Activated naive CD8-positive, alpha-beta T cell treated with anti-CD3 and anti-CD28 coated beads, Interleukin-2, amount 10 ng/mL, durations not matched to agents 7 days and 5 days (primary cell): ENCODE measurements around the gene KRT37. TPM values are rescaled to one million over a fixed set of nuclear protein-coding genes. Genes with fewer than 3 reads are reported as not detected.
"Not testable (repeated sequence)": the region's sequence is repeated elsewhere in the genome, so short reads cannot be mapped to it uniquely, and the experiment has no call there.

Experiments used
- ATAC-seq: fragments of 150-1000 bp; cut with Tn5 transposase; one replicate; pipeline ENCODE4 v1.10.0; 2021; ENCODE audit warnings: low read depth, moderate library complexity
- POLR2A ChIA-PET: fragments of 350-600 bp; sonication (Branson Sonifier 250); formaldehyde crosslinking; loops from one replicate; lab custom pipeline; 2021; ENCODE audit warnings: antibody characterized with exemption; lab: Charles Lee
- DNase-seq: peaks from one replicate; pipeline ENCODE4 v3.0.0; 2021
- H3K27ac Mint-ChIP-seq: one replicate; pipeline ENCODE4 v1.8.0; 2022; ENCODE audit warnings: mild to moderate bottlenecking, mixed read lengths
- H3K27me3 Mint-ChIP-seq: one replicate; pipeline ENCODE4 v1.8.0; 2022; ENCODE audit warnings: mild to moderate bottlenecking, moderate library complexity, mixed read lengths
- H3K36me3 Mint-ChIP-seq: one replicate; pipeline ENCODE4 v1.8.0; 2021; ENCODE audit warnings: mild to moderate bottlenecking, mixed read lengths
- H3K4me1 Mint-ChIP-seq: one replicate; pipeline ENCODE4 v1.8.0; 2021; ENCODE audit warnings: mixed read lengths
- H3K4me3 Mint-ChIP-seq: one replicate; pipeline ENCODE4 v1.8.0; 2022; ENCODE audit warnings: mild to moderate bottlenecking, moderate library complexity, mixed read lengths
- H3K9me3 Mint-ChIP-seq: one replicate; pipeline ENCODE4 v1.8.0; 2021; ENCODE audit warnings: mixed read lengths
- total RNA-seq, 2 experiments: library from RNA; stranded (reverse); gene quantifications; one replicate each; pipeline ENCODE4 v1.2.3, GENCODE V29; 2021

KRT37 gene
- total RNA-seq, 2 experiments from 2014 or later: not detected

DNA sequence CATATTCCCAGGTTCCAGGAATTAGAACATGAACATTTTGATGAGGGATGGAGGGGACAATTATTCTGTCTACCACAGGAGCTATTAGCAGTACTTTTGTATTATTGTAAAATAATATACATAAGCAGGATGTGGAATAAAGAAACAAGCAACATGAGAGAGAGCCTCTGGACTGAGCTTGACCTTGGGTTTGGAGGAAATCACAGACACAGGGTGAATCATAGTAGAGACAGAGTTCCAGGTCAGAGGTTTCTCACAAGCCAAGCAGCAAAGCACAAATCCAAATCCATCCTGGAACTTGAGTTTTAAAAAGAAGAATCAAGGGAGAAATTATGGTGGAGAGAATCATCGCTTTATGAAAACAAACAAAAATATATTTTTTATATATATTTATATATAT lies 32.1 kb downstream of the KRT37 start:
- POLR2A ChIA-PET: no interaction called here
- no peaks in the 10 kb centered on the region for H3K36me3 Mint-ChIP-seq

DNA sequence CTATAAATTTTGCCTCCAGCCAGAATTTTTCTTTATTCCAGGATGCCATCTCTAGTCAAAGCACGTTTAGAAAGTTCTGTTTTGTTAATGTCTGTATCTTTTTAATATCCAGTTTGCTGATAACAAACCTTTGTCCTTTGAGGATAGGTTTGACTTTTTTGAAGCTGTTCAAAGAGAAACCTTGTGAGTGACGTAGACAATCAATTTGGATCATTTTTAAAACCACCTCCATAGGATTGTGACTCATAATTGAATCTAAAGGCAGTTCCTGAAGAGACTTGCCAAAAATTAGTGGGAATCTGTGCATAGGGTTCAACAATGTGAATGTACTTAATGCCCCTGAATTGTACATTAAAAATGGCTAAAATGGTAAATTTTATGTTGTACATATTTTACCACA lies 32.9 kb downstream of the KRT37 start:
- POLR2A ChIA-PET: no interaction called here
- no peak overlapping the region for H3K27ac Mint-ChIP-seq
- H3K36me3 Mint-ChIP-seq: no peaks in the 10 kb centered on the region
- H3K27me3 Mint-ChIP-seq: peaks cover 3% of the 10 kb centered on the region
- no peak for DNase-seq
- H3K4me1 Mint-ChIP-seq: no peaks in the 10 kb centered on the region
- peaks cover 4% of the 10 kb centered on the region for H3K9me3 Mint-ChIP-seq
- H3K4me3 Mint-ChIP-seq: no peak overlapping the region
- ATAC-seq: no peak

More for the DNA sequence above, 32.1 kb downstream of the KRT37 start:
- Mint-ChIP-seq H3K4me1 (no peaks in the 10 kb centered on the region), H3K27ac (no peak overlapping the region), H3K9me3 (peaks cover 2% of the 10 kb centered on the region), H3K27me3 (peaks cover 3% of the 10 kb centered on the region), H3K4me3 (no peak overlapping the region)
- no peak for ATAC-seq
- DNase-seq: no peak

DNA sequence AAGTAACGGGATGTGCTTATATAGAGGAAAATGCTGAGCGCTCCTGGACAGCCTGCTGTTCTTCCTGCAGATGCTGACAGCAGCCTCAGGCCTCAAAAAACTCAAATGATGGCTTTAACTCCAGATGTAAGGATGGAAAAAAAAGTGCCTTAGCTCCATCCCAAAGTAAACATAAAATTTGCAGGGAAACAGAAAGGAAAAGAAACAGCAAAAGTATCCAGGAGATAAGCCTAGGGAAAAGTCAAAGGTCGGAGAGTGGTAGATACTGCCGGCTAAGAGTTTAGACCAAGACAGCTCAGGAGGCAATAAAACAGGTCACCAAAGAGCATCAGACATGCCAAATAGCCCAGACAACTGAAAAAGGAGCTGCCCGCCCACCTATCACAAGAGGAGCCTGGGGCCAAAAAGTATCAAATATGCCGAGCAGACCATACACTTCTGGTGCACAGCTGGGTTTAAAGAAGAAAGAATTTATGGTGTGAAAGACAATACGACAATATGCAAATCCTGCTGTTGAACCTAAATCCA lies 33.9 kb downstream of the KRT37 start:
- Mint-ChIP-seq H3K4me1 (no peaks in the 10 kb centered on the region), H3K4me3 (no peak overlapping the region), H3K9me3 (peaks cover 6% of the 10 kb centered on the region), H3K27me3 (peaks cover 3% of the 10 kb centered on the region), H3K27ac (no peak overlapping the region), H3K36me3 (no peaks in the 10 kb centered on the region)
- DNase-seq: no peak
- ATAC-seq: no peak
- POLR2A ChIA-PET: no interaction called here

DNA sequence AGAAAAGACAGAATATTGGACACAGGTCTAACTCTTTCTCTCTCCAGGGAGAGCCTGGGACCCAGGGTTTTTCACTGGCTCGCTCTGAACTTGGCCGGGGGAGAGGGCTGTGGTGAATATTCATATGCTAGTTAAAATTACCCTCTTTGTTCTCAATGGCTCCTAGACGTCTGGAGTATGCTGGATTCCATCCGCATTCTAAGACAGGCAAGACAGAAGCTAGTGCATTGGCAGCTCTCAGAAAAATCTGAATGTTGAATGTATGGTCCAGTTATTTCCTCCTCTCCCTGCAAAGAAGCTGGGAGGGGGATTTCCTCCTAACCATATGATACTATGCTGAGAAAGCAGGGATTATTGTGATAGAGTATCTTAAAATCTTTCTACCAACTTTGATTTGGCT lies 36.7 kb downstream of the KRT37 start:
- no peak for DNase-seq
- Mint-ChIP-seq H3K27ac (no peak overlapping the region), H3K9me3 (peaks cover 6% of the 10 kb centered on the region), H3K4me3 (no peak overlapping the region), H3K4me1 (no peaks in the 10 kb centered on the region), H3K27me3 (peaks cover 9% of the 10 kb centered on the region), H3K36me3 (no peaks in the 10 kb centered on the region)
- POLR2A ChIA-PET: no interaction called here
- ATAC-seq: no peak

DNA sequence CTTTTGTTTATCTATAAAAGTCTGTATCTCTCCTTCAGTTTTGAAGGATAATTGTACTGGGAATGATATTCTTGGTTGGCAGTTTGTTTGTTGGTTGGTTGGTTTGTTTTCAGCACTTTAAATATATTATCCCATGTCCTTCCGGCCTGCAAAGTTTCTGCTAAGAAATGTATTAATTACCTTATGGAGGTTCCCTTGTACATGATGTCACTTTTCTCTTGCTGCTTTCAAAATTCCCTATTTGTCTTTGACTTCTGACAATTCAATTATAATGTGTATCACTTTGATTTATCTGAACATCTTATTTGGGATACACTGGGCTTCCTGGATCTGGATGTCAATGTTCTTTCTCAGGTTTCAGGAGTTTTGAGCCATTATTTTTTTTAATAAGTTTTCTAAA lies 38.2 kb downstream of the KRT37 start:
- H3K9me3 Mint-ChIP-seq: peaks cover 6% of the 10 kb centered on the region
- H3K4me3 Mint-ChIP-seq: no peak overlapping the region
- no peaks in the 10 kb centered on the region for H3K4me1 Mint-ChIP-seq
- ATAC-seq: no peak
- no peak overlapping the region for H3K27ac Mint-ChIP-seq
- peaks cover 6% of the 10 kb centered on the region for H3K27me3 Mint-ChIP-seq
- no peaks in the 10 kb centered on the region for H3K36me3 Mint-ChIP-seq
- POLR2A ChIA-PET: no interaction called here
- no peak for DNase-seq

DNA sequence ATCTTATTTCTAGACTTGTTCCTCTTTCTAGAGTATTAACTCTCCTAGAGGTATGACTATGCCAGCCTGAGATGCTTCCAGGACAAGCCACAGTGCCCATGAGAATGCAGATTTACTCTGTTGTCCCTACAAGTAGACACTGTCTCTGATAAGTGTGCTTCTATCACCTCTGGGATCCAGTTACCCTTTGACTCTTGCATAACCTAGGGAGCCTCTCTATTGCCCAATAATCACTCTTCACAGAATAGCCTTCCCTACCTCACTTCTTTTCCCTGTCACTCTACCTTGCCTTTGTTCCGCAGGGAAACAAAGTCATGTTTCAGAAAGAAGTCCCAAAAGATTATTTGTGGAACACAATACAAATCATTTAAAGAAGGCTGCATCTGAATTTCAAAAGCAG lies 40.7 kb downstream of the KRT37 start:
- no peak for ATAC-seq
- POLR2A ChIA-PET: no interaction called here

DNA sequence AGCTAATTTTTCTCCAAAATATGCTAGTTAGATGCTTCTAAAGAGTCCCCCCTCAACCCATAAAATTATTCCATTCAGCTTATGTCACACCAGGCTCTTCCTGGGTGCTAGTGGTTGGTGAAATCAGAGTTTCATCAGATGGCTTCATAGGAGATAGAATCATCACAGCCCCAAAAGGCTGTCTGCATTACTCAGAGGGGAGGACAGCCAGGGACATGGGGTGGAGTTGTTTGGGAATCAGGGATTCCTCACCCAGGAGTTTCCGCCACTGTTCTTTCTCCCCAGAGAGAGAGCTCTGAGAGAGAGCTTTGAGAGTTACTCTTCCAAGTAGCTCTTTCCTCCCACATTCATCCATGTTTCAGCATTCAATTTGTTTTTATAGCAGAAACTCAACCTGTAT lies 42.0 kb downstream of the KRT37 start:
- Mint-ChIP-seq H3K36me3 (no peaks in the 10 kb centered on the region), H3K27ac (no peak overlapping the region), H3K4me1 (no peaks in the 10 kb centered on the region), H3K9me3 (peaks cover 6% of the 10 kb centered on the region), H3K4me3 (no peak overlapping the region), H3K27me3 (peaks cover 6% of the 10 kb centered on the region)
- DNase-seq: no peak
- POLR2A ChIA-PET: no interaction called here
- no peak for ATAC-seq

More for the DNA sequence above, 40.7 kb downstream of the KRT37 start:
- peaks cover 6% of the 10 kb centered on the region for H3K9me3 Mint-ChIP-seq
- H3K4me1 Mint-ChIP-seq: no peaks in the 10 kb centered on the region
- peaks cover 6% of the 10 kb centered on the region for H3K27me3 Mint-ChIP-seq
- no peak overlapping the region for H3K27ac Mint-ChIP-seq
- no peaks in the 10 kb centered on the region for H3K36me3 Mint-ChIP-seq
- no peak overlapping the region for H3K4me3 Mint-ChIP-seq
- DNase-seq: no peak

DNA sequence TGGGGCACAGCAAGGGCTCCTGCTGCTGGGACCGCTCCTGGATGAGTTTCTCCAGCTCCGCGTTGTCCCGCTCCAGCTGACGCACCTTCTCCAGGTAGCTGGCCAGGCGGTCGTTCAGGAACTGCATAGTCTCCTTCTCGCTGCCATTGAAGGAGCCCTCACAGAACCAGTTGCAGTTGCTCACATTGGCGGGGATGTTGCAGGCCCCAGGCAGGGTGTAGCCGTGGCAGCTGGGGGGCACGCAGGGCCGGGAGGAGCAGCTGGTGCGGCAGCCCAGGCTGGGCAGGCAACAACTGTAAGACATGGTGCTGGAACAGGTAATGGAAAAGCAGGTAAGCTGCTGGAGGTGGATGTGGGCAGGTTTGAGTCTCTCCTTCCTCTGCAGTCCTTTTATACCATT lies 42.4 kb downstream of the KRT37 start, which contains the start of gene KRT34:
KRT34 (minus strand) TSS at position 364 of the 400 bp plus-strand sequence; CDS start at position 304, 60 bp downstream.
- H3K36me3 Mint-ChIP-seq, DNase-seq, H3K4me1 Mint-ChIP-seq, H3K4me3 Mint-ChIP-seq, H3K27me3 Mint-ChIP-seq, POLR2A ChIA-PET, ATAC-seq, H3K9me3 Mint-ChIP-seq, H3K27ac Mint-ChIP-seq: not testable (repeated sequence)

DNA sequence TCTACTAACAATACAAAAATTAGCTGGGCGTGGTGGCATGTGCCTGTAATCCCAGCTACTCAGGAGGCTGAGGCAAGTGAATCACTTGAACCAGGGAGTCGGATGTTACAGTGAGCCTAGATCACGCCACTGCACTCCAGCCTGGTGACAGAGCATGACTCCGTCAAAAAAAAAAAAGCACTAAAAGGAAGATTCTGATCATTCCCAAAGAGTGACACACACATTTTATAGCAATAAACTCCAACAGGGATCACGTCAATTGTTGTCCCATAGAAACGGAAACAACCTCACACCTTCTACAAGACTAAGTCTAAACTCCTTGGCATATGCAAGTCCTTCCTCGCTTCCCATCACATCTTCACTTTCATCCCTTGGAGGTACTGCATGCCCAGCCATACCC lies 44.3 kb downstream of the KRT37 start:
- H3K27ac Mint-ChIP-seq, ATAC-seq, H3K4me1 Mint-ChIP-seq, H3K4me3 Mint-ChIP-seq, H3K9me3 Mint-ChIP-seq, DNase-seq, POLR2A ChIA-PET, H3K27me3 Mint-ChIP-seq, H3K36me3 Mint-ChIP-seq: not testable (repeated sequence)

DNA sequence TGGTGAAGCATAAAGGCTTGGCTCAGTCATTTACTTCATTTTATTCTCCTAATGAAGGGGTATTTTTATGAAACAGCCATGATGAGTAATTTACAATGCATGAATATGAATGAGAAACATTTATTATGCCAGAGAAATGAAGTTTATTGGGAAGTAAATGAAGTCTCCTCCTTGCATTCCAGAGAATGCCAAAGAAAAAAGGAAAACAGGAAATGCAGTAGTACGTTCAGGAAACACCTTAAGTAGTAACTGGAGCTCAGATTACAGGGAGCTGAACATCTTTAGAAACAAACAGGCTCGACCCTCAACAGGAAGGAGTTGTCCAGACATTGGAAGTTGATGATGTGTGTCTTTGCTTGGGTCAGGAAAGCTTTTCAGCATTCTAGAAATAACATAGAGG lies 46.8 kb downstream of the KRT37 start:
- H3K4me3 Mint-ChIP-seq: no peak overlapping the region
- no peaks in the 10 kb centered on the region for H3K4me1 Mint-ChIP-seq

More for the DNA sequence above, 46.8 kb downstream of the KRT37 start:
- ATAC-seq (no peak), DNase-seq (no peak)
- POLR2A ChIA-PET: no interaction called here
- H3K27ac Mint-ChIP-seq: no peak overlapping the region
- no peaks in the 10 kb centered on the region for H3K27me3 Mint-ChIP-seq
- H3K36me3 Mint-ChIP-seq: no peaks in the 10 kb centered on the region
- peaks cover 2% of the 10 kb centered on the region for H3K9me3 Mint-ChIP-seq

Other genes with a start within 250 kb of the KRT37 start
- gene KRTAP4-2, start 246.4 kb downstream of the KRT37 start, total RNA-seq: not detected
- gene KRTAP4-1, start 239.7 kb downstream of the KRT37 start, total RNA-seq: not detected
- gene KRTAP9-1, start 234.7 kb downstream of the KRT37 start, total RNA-seq: not detected
- gene KRTAP9-2, start 197.9 kb downstream of the KRT37 start, total RNA-seq: not detected
- not detected for gene KRTAP9-3, start 192.1 kb downstream of the KRT37 start, total RNA-seq
- not detected for gene KRTAP9-8, start 186.6 kb downstream of the KRT37 start, total RNA-seq
- gene KRTAP9-4, start 174.9 kb downstream of the KRT37 start, total RNA-seq: not detected
- not detected for gene KRTAP9-9, start 169.2 kb downstream of the KRT37 start, total RNA-seq
- not detected for gene KRTAP9-6, start 159.2 kb downstream of the KRT37 start, total RNA-seq
- gene KRTAP9-7, start 148.9 kb downstream of the KRT37 start, total RNA-seq: not detected
- not detected for gene KRTAP29-1, start 121.7 kb downstream of the KRT37 start, total RNA-seq
- not detected for gene KRTAP16-1, start 115.3 kb downstream of the KRT37 start, total RNA-seq
- not detected for gene KRTAP17-1, start 108.9 kb downstream of the KRT37 start, total RNA-seq
- gene KRT33A, start 73.8 kb downstream of the KRT37 start, total RNA-seq: not detected
- gene KRT33B, start 54.8 kb downstream of the KRT37 start, total RNA-seq: not detected
- gene KRT34, start 42.3 kb downstream of the KRT37 start, total RNA-seq: not detected
- gene KRT31, start 27.0 kb downstream of the KRT37 start, total RNA-seq: not detected
- not detected for gene KRT38, start 16.4 kb upstream of the KRT37 start, total RNA-seq
- not detected for gene KRT32, start 42.8 kb upstream of the KRT37 start, total RNA-seq
- gene KRT35, start 56.6 kb upstream of the KRT37 start, total RNA-seq: not detected
- gene KRT36, start 65.3 kb upstream of the KRT37 start, total RNA-seq: not detected
- not detected for gene KRT13, start 81.0 kb upstream of the KRT37 start, total RNA-seq
- gene KRT15, start 94.3 kb upstream of the KRT37 start, total RNA-seq: not detected
- not detected for gene KRT19, start 103.7 kb upstream of the KRT37 start, total RNA-seq
- not detected for gene KRT9, start 147.5 kb upstream of the KRT37 start, total RNA-seq
- gene KRT14, start 162.3 kb upstream of the KRT37 start, total RNA-seq: not detected
- gene KRT16, start 188.2 kb upstream of the KRT37 start, total RNA-seq: not detected
- gene KRT17, start 200.0 kb upstream of the KRT37 start, total RNA-seq: not detected